ENCODE measurements around the gene TRAK2. TPM values are rescaled to one million over a fixed set of nuclear protein-coding genes. Genes with fewer than 3 reads are reported as not detected.
"Not testable (repeated sequence)": the region's sequence is repeated elsewhere in the genome, so short reads cannot be mapped to it uniquely, and the experiment has no call there.

TRAK2 gene, protein sequence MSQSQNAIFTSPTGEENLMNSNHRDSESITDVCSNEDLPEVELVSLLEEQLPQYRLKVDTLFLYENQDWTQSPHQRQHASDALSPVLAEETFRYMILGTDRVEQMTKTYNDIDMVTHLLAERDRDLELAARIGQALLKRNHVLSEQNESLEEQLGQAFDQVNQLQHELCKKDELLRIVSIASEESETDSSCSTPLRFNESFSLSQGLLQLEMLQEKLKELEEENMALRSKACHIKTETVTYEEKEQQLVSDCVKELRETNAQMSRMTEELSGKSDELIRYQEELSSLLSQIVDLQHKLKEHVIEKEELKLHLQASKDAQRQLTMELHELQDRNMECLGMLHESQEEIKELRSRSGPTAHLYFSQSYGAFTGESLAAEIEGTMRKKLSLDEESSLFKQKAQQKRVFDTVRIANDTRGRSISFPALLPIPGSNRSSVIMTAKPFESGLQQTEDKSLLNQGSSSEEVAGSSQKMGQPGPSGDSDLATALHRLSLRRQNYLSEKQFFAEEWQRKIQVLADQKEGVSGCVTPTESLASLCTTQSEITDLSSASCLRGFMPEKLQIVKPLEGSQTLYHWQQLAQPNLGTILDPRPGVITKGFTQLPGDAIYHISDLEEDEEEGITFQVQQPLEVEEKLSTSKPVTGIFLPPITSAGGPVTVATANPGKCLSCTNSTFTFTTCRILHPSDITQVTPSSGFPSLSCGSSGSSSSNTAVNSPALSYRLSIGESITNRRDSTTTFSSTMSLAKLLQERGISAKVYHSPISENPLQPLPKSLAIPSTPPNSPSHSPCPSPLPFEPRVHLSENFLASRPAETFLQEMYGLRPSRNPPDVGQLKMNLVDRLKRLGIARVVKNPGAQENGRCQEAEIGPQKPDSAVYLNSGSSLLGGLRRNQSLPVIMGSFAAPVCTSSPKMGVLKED
- total RNA-seq = 10 to 100 TPM; 43.1 to 48.8 TPM

GRCh38 chr2:201451292-201452057 is at the start of gene TRAK2, which contains the start of gene STRADB:
TRAK2 (minus strand) TSS chr2:201451458; CDS start chr2:201420507, 30,951 bp downstream.
STRADB (plus strand) TSS chr2:201451740; CDS start chr2:201454841, 3,101 bp downstream.
- Mint-ChIP-seq H3K4me3 (peak within 1 kb of the TSS; percentile 88), H3K4me1 (peaks cover 39% of the 10 kb centered on the region), H3K27ac (peak within 1 kb of the TSS; percentile 94), H3K36me3 (peaks cover 7% of the 10 kb centered on the region), H3K9me3 (no peaks in the 10 kb centered on the region), H3K27me3 (no peaks in the 10 kb centered on the region)
- peak; percentile 88 for ATAC-seq (ENCODE audit: low read depth)
- POLR2A ChIA-PET = interaction anchor here (0.5 to 3.3 kb wide), 27 partner anchors 11 to 587 kb away, joined by 3 to 31 read pairs (median 4); partner anchors contain the start of genes ALS2, CASP8, CLK1 and NIF3L1
- peak; percentile 95 for DNase-seq

- POLR2A ChIA-PET = no interaction called here
- peaks cover 16% of the 10 kb centered on the region for H3K36me3 Mint-ChIP-seq
- no peak overlapping the region for H3K27ac Mint-ChIP-seq
These were observed 49.3 kb upstream of the TRAK2 start for GRCh38 chr2:201500534-201500933.

DNA sequence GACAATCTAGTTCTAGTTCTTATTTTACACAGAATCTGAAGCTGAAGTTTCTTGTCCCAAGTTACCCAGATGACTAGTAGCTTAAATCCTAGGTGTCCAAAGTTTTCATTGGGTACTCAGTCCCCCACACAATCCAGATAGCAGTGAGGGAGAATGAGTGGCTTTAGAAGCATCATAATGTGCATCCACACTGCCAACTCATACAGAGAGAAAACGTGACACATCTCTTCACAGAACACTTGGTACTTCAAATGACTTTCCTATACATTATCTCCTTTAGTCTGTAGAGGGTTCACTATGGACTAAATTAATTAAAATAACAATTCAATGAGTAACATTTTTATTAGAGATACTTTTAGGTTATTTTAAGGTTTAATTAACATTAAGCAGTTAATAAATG is 45.5 kb upstream of the TRAK2 start:
- H3K36me3 Mint-ChIP-seq = peaks cover 10% of the 10 kb centered on the region
- no peak overlapping the region for H3K27ac Mint-ChIP-seq
- H3K4me1 Mint-ChIP-seq = no peaks in the 10 kb centered on the region
- no peak for DNase-seq
- no peak overlapping the region for H3K4me3 Mint-ChIP-seq
- POLR2A ChIA-PET = no interaction called here
- ATAC-seq (ENCODE audit: low read depth) = no peak
- peaks cover 4% of the 10 kb centered on the region for H3K9me3 Mint-ChIP-seq
- H3K27me3 Mint-ChIP-seq = peaks cover 15% of the 10 kb centered on the region

More at GRCh38 chr2:201500534-201500933, 49.3 kb upstream of the TRAK2 start:
- Mint-ChIP-seq H3K4me1 (no peaks in the 10 kb centered on the region), H3K27me3 (no peaks in the 10 kb centered on the region), H3K4me3 (no peak overlapping the region), H3K9me3 (peaks cover 14% of the 10 kb centered on the region)
- DNase-seq = no peak
- ATAC-seq (ENCODE audit: low read depth) = no peak

DNA sequence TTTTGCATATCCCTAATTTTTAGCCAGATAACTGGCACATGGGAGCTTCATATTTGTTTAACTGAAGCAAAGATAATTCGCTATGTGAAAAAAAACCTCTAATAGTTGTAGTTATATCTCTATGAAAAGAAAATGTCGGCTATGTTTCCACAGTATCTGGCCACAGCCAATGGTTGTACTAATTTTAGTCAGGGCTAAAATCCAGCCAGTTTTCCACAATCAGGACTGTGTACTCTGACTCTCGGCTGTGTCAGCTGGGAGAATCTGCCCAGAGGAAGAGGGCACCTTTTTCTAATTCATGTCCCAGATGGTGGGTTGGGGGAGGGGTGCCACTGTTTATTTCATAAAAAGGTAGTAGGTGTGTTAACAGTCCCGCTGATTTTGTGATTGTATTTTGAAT is 39.0 kb upstream of the TRAK2 start:
- no peak for DNase-seq
- Mint-ChIP-seq H3K36me3 (peaks cover 3% of the 10 kb centered on the region), H3K27me3 (peaks cover 17% of the 10 kb centered on the region), H3K9me3 (no peaks in the 10 kb centered on the region), H3K4me3 (no peak overlapping the region), H3K27ac (no peak overlapping the region), H3K4me1 (no peaks in the 10 kb centered on the region)
- ATAC-seq (ENCODE audit: low read depth) = no peak
- POLR2A ChIA-PET = no interaction called here

GRCh38 chr2:201484805-201485204 is 33.5 kb upstream of the TRAK2 start:
- H3K27me3 Mint-ChIP-seq = peaks cover 2% of the 10 kb centered on the region
- H3K36me3 Mint-ChIP-seq = peaks cover 10% of the 10 kb centered on the region
- peaks cover 2% of the 10 kb centered on the region for H3K9me3 Mint-ChIP-seq
- no peak overlapping the region for H3K4me3 Mint-ChIP-seq
- H3K27ac Mint-ChIP-seq = no peak overlapping the region
- no peaks in the 10 kb centered on the region for H3K4me1 Mint-ChIP-seq
- ATAC-seq (ENCODE audit: low read depth) (no peak), DNase-seq (no peak)
- POLR2A ChIA-PET = no interaction called here

DNA sequence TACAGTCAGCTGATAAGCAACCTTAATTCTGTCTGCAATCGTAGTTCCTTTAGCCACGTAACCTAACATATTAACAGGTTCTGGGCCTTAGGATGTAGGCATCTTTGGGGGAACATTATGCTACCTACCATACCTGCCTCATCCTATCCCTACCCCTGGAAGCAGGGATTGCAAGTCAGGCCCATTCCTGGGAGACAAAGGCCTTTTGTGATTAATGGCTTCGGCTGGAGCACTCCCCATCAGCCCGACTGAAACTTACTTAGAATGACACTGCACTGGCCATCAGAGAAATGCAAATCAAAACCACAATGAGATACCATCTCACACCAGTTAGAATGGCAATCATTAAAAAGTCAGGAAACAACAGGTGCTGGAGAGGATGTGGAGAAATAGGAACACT is 32.5 kb upstream of the TRAK2 start:
- DNase-seq; H3K27me3 Mint-ChIP-seq; H3K4me3 Mint-ChIP-seq; POLR2A ChIA-PET; H3K27ac Mint-ChIP-seq; H3K9me3 Mint-ChIP-seq; ATAC-seq (ENCODE audit: low read depth); H3K4me1 Mint-ChIP-seq: not testable (repeated sequence)
- H3K36me3 Mint-ChIP-seq = peaks cover 10% of the 10 kb centered on the region

DNA sequence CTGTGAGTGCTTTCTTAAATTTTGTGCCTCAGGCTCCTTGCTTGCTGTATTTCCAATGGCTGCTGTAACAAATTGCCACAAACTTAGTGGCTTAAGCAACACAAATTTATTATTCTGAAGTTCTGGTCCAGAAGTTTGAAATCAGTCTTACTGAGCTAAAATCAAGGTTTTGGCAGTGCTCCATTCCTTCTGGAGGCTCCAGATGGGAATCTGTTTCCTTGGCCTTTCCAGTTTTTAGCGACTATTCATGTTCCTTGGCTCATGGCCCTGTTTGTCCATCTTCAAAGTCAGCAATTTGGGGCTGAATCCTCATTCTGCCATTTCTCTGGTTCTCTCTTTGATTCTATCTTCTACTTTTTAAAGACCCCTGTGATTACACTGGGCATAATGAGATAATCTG is 32.1 kb upstream of the TRAK2 start:
- H3K4me1 Mint-ChIP-seq = no peaks in the 10 kb centered on the region
- H3K27me3 Mint-ChIP-seq = peaks cover 2% of the 10 kb centered on the region
- POLR2A ChIA-PET = no interaction called here
- DNase-seq = no peak
- H3K36me3 Mint-ChIP-seq = peaks cover 14% of the 10 kb centered on the region
- H3K27ac Mint-ChIP-seq = no peak overlapping the region
- H3K9me3 Mint-ChIP-seq = peaks cover 2% of the 10 kb centered on the region
- no peak for ATAC-seq (ENCODE audit: low read depth)
- H3K4me3 Mint-ChIP-seq = no peak overlapping the region

DNA sequence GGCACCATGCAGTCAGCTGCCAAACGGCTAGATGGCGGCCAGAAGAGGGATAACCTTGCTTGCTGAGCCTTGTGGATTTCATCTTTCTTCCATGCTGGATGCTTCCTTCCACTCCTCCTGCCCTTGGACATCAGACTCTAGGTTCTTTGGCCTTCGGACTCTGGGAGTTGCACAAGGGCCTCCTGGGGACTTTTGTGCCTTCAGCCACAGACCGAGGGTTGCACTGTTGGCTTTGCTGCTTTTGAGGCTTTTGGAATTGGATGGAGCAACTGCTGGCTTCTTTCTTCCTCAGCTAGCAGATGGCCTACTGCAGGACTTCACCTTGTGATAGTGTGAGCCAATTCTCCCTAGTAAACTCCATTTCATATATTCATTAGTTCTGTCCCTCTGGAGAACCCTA is 31.3 kb upstream of the TRAK2 start:
- Mint-ChIP-seq H3K4me3 (no peak overlapping the region), H3K4me1 (no peaks in the 10 kb centered on the region), H3K36me3 (peaks cover 14% of the 10 kb centered on the region), H3K27me3 (peaks cover under 1% of the 10 kb centered on the region), H3K27ac (no peak overlapping the region), H3K9me3 (peaks cover 2% of the 10 kb centered on the region)
- POLR2A ChIA-PET = no interaction called here
- DNase-seq = no peak
- no peak for ATAC-seq (ENCODE audit: low read depth)

- H3K9me3 Mint-ChIP-seq = no peaks in the 10 kb centered on the region
- no peak overlapping the region for H3K27ac Mint-ChIP-seq
- H3K27me3 Mint-ChIP-seq = no peaks in the 10 kb centered on the region
- no peak for DNase-seq
- ATAC-seq (ENCODE audit: low read depth) = no peak
- H3K4me3 Mint-ChIP-seq = no peak overlapping the region
- H3K36me3 Mint-ChIP-seq = peaks cover 37% of the 10 kb centered on the region
- peaks cover 2% of the 10 kb centered on the region for H3K4me1 Mint-ChIP-seq
- POLR2A ChIA-PET = no interaction called here
These were observed 21.2 kb upstream of the TRAK2 start for GRCh38 chr2:201472411-201472810.

DNA sequence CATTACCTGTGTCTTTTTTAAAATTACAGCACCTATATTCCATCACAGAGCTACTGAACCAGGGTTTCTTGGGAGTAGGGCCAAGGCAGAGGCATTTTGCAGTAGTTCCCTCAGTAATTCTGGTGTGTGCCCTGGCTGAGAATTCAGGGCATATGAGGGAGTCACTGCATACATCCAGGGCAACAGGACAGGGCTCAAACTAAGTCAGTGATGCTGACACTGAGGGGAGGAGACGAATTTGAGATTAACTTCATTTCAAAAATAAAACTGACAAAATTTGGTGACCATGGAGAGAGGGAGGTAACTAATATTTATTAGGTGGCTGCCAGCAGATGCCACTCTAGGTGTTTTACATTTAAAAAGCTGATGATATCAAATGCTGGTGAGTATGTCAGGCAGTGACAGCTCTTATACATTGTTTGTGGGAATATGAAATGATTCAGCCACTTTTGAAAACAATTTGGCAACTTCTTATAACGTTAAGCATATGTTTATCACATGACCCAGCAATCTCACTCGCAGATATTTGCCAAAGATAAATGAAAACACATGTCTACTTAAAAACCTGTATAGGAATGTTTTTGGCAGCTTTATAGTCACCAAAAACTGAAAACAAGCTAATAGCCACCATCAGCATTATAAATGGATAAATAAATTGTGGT is 20.6 kb upstream of the TRAK2 start:
- peaks cover 2% of the 10 kb centered on the region for H3K4me1 Mint-ChIP-seq
- no peak for ATAC-seq (ENCODE audit: low read depth)
- no peak for DNase-seq
- H3K4me3 Mint-ChIP-seq = no peak overlapping the region
- H3K9me3 Mint-ChIP-seq = no peaks in the 10 kb centered on the region
- no peaks in the 10 kb centered on the region for H3K27me3 Mint-ChIP-seq
- POLR2A ChIA-PET = no interaction called here
- H3K27ac Mint-ChIP-seq = no peak overlapping the region
- H3K36me3 Mint-ChIP-seq = peaks cover 40% of the 10 kb centered on the region

DNA sequence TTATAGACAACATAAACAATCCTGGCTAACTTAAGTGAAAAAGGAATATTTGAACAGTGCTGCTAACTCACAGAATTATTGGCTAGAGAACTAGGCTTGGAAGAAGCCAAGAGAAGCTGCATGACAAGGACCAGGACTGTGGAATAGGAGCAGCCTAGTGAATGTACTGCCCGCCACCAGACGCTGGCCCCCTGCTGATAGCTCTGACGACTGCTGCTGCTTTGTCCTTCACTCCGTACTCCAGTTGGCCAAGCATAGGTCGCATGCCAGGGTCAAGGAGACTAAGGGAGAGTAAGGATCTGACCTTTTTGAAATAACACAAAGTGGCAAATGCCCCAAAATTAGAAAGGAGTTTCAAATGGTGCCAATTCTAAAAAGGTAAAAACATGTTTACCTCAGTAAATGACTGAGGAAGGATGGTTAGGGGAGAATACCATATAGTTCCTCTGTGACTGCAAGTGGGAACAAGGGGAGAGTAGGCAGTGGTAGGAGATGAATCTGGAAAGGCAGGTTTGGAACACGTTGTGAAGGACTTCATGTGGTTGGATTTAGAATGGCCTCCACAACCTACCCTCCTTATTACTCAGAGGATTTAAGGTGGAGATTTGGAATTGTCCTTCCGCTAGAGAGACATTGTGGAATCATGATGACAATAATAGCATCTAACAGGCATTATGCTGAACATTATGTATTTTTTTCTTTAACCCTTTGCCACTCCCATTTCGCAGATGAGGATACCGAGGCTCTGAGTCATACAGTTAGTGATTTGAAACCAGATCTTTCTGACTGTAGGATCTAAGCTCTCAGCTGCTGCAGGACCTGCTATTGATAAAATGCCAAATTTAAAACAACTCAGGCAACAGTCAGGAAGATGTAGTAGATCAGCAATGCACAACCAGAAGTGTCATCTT is 19.8 kb upstream of the TRAK2 start:
- Mint-ChIP-seq H3K36me3 (peaks cover 39% of the 10 kb centered on the region), H3K9me3 (no peaks in the 10 kb centered on the region), H3K4me1 (peaks cover 2% of the 10 kb centered on the region), H3K4me3 (no peak overlapping the region), H3K27ac (no peak overlapping the region), H3K27me3 (no peaks in the 10 kb centered on the region)
- POLR2A ChIA-PET = no interaction called here
- no peak for DNase-seq
- ATAC-seq (ENCODE audit: low read depth) = no peak

DNA sequence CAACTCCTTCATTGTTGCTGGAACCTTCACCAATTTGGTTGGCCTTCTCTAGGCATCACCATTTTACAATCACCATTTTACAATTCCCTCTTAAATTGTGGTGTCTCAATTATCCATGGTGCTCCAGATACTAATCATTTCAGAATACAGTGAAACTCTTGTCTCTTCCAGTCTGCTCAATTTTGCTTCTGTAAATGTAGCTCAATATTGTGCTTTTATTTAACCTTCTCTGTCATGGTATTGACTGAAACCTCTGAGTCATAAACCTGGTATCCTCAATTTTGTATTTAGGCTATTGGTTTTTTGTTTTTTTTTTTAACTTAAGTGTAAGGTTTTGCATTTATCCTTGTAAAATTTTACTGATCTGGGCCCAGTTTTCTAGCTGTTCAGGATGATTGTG is 16.4 kb upstream of the TRAK2 start:
- ATAC-seq (ENCODE audit: low read depth) (no peak), DNase-seq (no peak)
- Mint-ChIP-seq H3K27me3 (no peaks in the 10 kb centered on the region), H3K36me3 (peaks cover 43% of the 10 kb centered on the region), H3K4me3 (no peak overlapping the region), H3K4me1 (peaks cover 2% of the 10 kb centered on the region), H3K9me3 (no peaks in the 10 kb centered on the region), H3K27ac (no peak overlapping the region)
- POLR2A ChIA-PET = interaction anchor here (1.3 kb wide), 1 partner anchor 16 kb away, joined by 4 read pairs; the partner anchor contains the start of genes STRADB and TRAK2
